ENCODE results near the gene SREBF2.

Gene SREBF2

GRCh38 chr22:41838842-41839618 is 6.1 kb downstream of the SREBF2 start:
- H3K36me3 ChIP-seq (ENCODE audit: control insufficient read depth, insufficient read depth, low read length), result peaks cover 18% of the 10 kb centered on the region
- DNase-seq (ENCODE audit: extremely low read depth, insufficient read length), result no peak
- no peak for TF ChIP-seq CTCF (IDR thresholded peaks at IDR 0.05; ENCODE audit: insufficient read depth, low read length, poor library complexity, severe bottlenecking)
- H3K4me3 ChIP-seq (replicated peaks; ENCODE audit: low read depth, low read length), result no peak overlapping the region
- no peaks in the 10 kb centered on the region for H3K27me3 ChIP-seq (replicated peaks; ENCODE audit: control insufficient read depth, insufficient read depth, low read length)

GRCh38 chr22:41840216-41840615 is 7.3 kb downstream of the SREBF2 start:
- TF ChIP-seq CTCF (IDR thresholded peaks at IDR 0.05; ENCODE audit: insufficient read depth, low read length, poor library complexity, severe bottlenecking), result no peak
- no peaks in the 10 kb centered on the region for H3K27me3 ChIP-seq (replicated peaks; ENCODE audit: control insufficient read depth, insufficient read depth, low read length)
- H3K36me3 ChIP-seq (ENCODE audit: control insufficient read depth, insufficient read depth, low read length), result peaks cover 20% of the 10 kb centered on the region
- H3K4me3 ChIP-seq (replicated peaks; ENCODE audit: low read depth, low read length), result no peak overlapping the region
- no peak for DNase-seq (ENCODE audit: extremely low read depth, insufficient read length)

- DNase-seq (ENCODE audit: extremely low read depth, insufficient read length), result no peak
- H3K4me3 ChIP-seq (replicated peaks; ENCODE audit: low read depth, low read length), result no peak overlapping the region
- TF ChIP-seq CTCF (IDR thresholded peaks at IDR 0.05; ENCODE audit: insufficient read depth, low read length, poor library complexity, severe bottlenecking), result no peak
- peaks cover 17% of the 10 kb centered on the region for H3K36me3 ChIP-seq (ENCODE audit: control insufficient read depth, insufficient read depth, low read length)
- no peaks in the 10 kb centered on the region for H3K27me3 ChIP-seq (replicated peaks; ENCODE audit: control insufficient read depth, insufficient read depth, low read length)
Measured at GRCh38 chr22:41841085-41841712, 8.3 kb downstream of the SREBF2 start.

- DNase-seq (ENCODE audit: extremely low read depth, insufficient read length), result no peak
- H3K36me3 ChIP-seq (ENCODE audit: control insufficient read depth, insufficient read depth, low read length), result peaks cover 9% of the 10 kb centered on the region
- no peak overlapping the region for H3K4me3 ChIP-seq (replicated peaks; ENCODE audit: low read depth, low read length)
- no peak for TF ChIP-seq CTCF (IDR thresholded peaks at IDR 0.05; ENCODE audit: insufficient read depth, low read length, poor library complexity, severe bottlenecking)
- H3K27me3 ChIP-seq (replicated peaks; ENCODE audit: control insufficient read depth, insufficient read depth, low read length), result no peaks in the 10 kb centered on the region
Measured at GRCh38 chr22:41842996-41843970, 10.4 kb downstream of the SREBF2 start.

GRCh38 chr22:41844036-41844435 is 11.1 kb downstream of the SREBF2 start:
- no peak overlapping the region for H3K4me3 ChIP-seq (replicated peaks; ENCODE audit: low read depth, low read length)
- no peak for DNase-seq (ENCODE audit: extremely low read depth, insufficient read length)
- H3K36me3 ChIP-seq (ENCODE audit: control insufficient read depth, insufficient read depth, low read length), result peaks cover 7% of the 10 kb centered on the region

More at GRCh38 chr22:41844036-41844435, 11.1 kb downstream of the SREBF2 start:
- no peaks in the 10 kb centered on the region for H3K27me3 ChIP-seq (replicated peaks; ENCODE audit: control insufficient read depth, insufficient read depth, low read length)
- no peak for TF ChIP-seq CTCF (IDR thresholded peaks at IDR 0.05; ENCODE audit: insufficient read depth, low read length, poor library complexity, severe bottlenecking)

All from GM06990 (cell line).